Measurements from ENCODE around the gene SP140L.
"Not testable (repeated sequence)": the region's sequence is repeated elsewhere in the genome, so short reads cannot be mapped to it uniquely, and the experiment has no call there.

The SP140L gene

DNA sequence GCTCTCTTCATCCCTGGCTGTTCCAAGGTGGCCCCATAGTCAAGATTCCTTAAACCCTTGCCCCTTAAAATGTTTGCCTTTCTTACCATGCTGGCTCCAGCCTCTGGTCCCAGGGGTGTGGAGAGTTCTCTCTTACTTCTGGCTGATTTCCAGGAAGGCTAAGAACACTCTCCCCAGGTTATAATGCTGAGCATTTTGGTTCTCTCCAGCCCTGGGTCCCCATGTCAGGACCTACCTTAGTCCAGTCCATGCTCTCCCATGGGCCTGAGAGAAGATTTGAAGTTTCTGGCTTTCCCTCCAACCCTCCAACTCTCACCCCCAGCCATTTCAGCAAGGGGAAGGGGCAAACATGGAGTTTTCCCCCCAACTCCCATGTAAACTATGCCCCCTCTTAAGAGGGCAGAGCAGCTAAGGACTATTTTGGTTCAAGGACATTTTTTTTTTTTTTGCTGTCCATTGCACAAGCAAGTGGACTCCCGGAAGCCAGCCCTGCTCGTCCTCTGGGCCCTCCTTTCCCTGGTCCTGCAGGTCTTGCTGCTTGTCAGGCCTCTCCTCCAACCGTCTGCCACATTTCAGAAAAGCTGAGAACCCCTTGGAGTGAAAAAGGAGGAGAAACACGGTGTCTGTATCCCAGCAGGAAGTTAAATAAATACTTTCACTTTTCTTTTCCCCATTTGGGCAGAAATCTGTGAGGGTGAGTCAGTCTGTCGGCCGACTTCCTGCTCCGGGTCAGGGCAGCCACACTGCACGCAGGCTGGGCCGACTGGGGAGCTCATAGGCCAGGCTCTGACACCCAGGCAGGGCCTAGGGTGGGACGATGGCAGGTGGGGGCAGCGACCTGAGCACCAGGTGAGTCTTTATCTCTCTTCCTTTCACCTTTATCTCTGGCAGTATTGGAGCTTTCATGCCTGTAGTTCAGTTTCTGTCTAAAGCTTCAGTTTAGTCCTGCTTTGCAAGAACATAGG is at the start of gene SP140L:
Gene SP140L, plus strand, starts transcription at position 741 of the 965 bp plus-strand sequence. Its CDS starts 77 bp downstream, at position 818.
- peak within 1 kb of the TSS; percentile 84 for H3K9ac ChIP-seq (ENCODE audit: low read length)
- H3K4me1 ChIP-seq (ENCODE audit: control insufficient read depth, insufficient read depth, low read length), result peaks cover 24% of the 10 kb centered on the region
- peaks cover 12% of the 10 kb centered on the region for H3K9me3 ChIP-seq (ENCODE audit: control insufficient read depth, low read length)
- peak within 1 kb of the TSS; percentile 93 for H3K4me3 ChIP-seq (ENCODE audit: low read length)
- no peaks in the 10 kb centered on the region for H3K36me3 ChIP-seq (ENCODE audit: control insufficient read depth, insufficient read depth, low read length, severe bottlenecking)
- DNase-seq (ENCODE audit: low read depth), result peak; percentile 90
- H3K27me3 ChIP-seq (replicated peaks; ENCODE audit: control insufficient read depth, insufficient read depth, low read length), result no peaks in the 10 kb centered on the region

GRCh38 chr2:230282936-230283335 is 44.1 kb upstream of the SP140L start:
- no peak for DNase-seq (ENCODE audit: low read depth)
- H3K9ac ChIP-seq (ENCODE audit: low read length), result no peak overlapping the region
- H3K27me3 ChIP-seq (replicated peaks; ENCODE audit: control insufficient read depth, insufficient read depth, low read length), result no peaks in the 10 kb centered on the region
- peaks cover 11% of the 10 kb centered on the region for H3K9me3 ChIP-seq (ENCODE audit: control insufficient read depth, low read length)
- no peaks in the 10 kb centered on the region for H3K4me1 ChIP-seq (ENCODE audit: control insufficient read depth, insufficient read depth, low read length)
- no peaks in the 10 kb centered on the region for H3K36me3 ChIP-seq (ENCODE audit: control insufficient read depth, insufficient read depth, low read length, severe bottlenecking)
- H3K4me3 ChIP-seq (ENCODE audit: low read length), result no peak overlapping the region

- no peak for DNase-seq (ENCODE audit: low read depth)
- Histone ChIP-seq H3K9ac (ENCODE audit: low read length) (no peak overlapping the region), H3K36me3 (ENCODE audit: control insufficient read depth, insufficient read depth, low read length, severe bottlenecking) (no peaks in the 10 kb centered on the region), H3K4me1 (ENCODE audit: control insufficient read depth, insufficient read depth, low read length) (no peaks in the 10 kb centered on the region), H3K4me3 (ENCODE audit: low read length) (no peak overlapping the region), H3K9me3 (ENCODE audit: control insufficient read depth, low read length) (no peaks in the 10 kb centered on the region), H3K27me3 (replicated peaks; ENCODE audit: control insufficient read depth, insufficient read depth, low read length) (no peaks in the 10 kb centered on the region)
Observed at GRCh38 chr2:230286048-230286447, 40.9 kb upstream of the SP140L start.

DNA sequence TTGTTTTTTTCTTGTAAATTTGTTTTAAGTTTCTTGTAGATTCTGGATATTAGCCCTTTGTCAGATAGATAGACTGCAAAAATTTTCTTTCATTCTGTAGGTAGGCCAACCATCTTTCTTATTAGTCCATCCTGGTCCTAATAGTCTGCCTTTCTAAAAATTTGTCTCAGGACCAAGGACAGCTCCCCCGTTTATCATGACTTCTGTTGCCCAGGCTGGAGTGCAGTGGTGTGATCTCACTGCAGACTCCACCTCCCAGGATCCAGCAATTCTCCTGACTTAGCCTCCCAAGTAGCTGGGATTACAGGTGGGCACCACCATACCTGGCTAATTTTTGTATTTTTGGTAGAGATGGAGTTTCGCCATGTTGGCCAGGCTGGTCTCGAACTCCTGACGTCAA is 37.7 kb upstream of the SP140L start:
- peak; percentile 39 for DNase-seq (ENCODE audit: low read depth)
- not testable (repeated sequence) for H3K4me3 ChIP-seq (ENCODE audit: low read length); H3K36me3 ChIP-seq (ENCODE audit: control insufficient read depth, insufficient read depth, low read length, severe bottlenecking); H3K9me3 ChIP-seq (ENCODE audit: control insufficient read depth, low read length); H3K9ac ChIP-seq (ENCODE audit: low read length); H3K4me1 ChIP-seq (ENCODE audit: control insufficient read depth, insufficient read depth, low read length); H3K27me3 ChIP-seq (replicated peaks; ENCODE audit: control insufficient read depth, insufficient read depth, low read length)

- no peaks in the 10 kb centered on the region for H3K4me1 ChIP-seq (ENCODE audit: control insufficient read depth, insufficient read depth, low read length)
- H3K27me3 ChIP-seq (replicated peaks; ENCODE audit: control insufficient read depth, insufficient read depth, low read length), result peaks cover 2% of the 10 kb centered on the region
- no peak overlapping the region for H3K4me3 ChIP-seq (ENCODE audit: low read length)
- peaks cover 5% of the 10 kb centered on the region for H3K9me3 ChIP-seq (ENCODE audit: control insufficient read depth, low read length)
- no peaks in the 10 kb centered on the region for H3K36me3 ChIP-seq (ENCODE audit: control insufficient read depth, insufficient read depth, low read length, severe bottlenecking)
- no peak for DNase-seq (ENCODE audit: low read depth)
- no peak overlapping the region for H3K9ac ChIP-seq (ENCODE audit: low read length)
Observed at GRCh38 chr2:230295192-230295591, 31.8 kb upstream of the SP140L start.

GRCh38 chr2:230296917-230297316 is 30.1 kb upstream of the SP140L start:
- no peak for DNase-seq (ENCODE audit: low read depth)
- peaks cover 2% of the 10 kb centered on the region for H3K27me3 ChIP-seq (replicated peaks; ENCODE audit: control insufficient read depth, insufficient read depth, low read length)
- no peak overlapping the region for H3K4me3 ChIP-seq (ENCODE audit: low read length)
- no peak overlapping the region for H3K9ac ChIP-seq (ENCODE audit: low read length)
- peaks cover 12% of the 10 kb centered on the region for H3K9me3 ChIP-seq (ENCODE audit: control insufficient read depth, low read length)
- H3K36me3 ChIP-seq (ENCODE audit: control insufficient read depth, insufficient read depth, low read length, severe bottlenecking), result no peaks in the 10 kb centered on the region
- no peaks in the 10 kb centered on the region for H3K4me1 ChIP-seq (ENCODE audit: control insufficient read depth, insufficient read depth, low read length)

- H3K9me3 ChIP-seq (ENCODE audit: control insufficient read depth, low read length), result peaks cover 33% of the 10 kb centered on the region
- H3K27me3 ChIP-seq (replicated peaks; ENCODE audit: control insufficient read depth, insufficient read depth, low read length), result peaks cover 2% of the 10 kb centered on the region
- no peak overlapping the region for H3K4me3 ChIP-seq (ENCODE audit: low read length)
- no peak for DNase-seq (ENCODE audit: low read depth)
- H3K4me1 ChIP-seq (ENCODE audit: control insufficient read depth, insufficient read depth, low read length), result no peaks in the 10 kb centered on the region
- no peaks in the 10 kb centered on the region for H3K36me3 ChIP-seq (ENCODE audit: control insufficient read depth, insufficient read depth, low read length, severe bottlenecking)
- H3K9ac ChIP-seq (ENCODE audit: low read length), result no peak overlapping the region
Observed at GRCh38 chr2:230299618-230300017, 27.4 kb upstream of the SP140L start.

- Histone ChIP-seq H3K9ac (ENCODE audit: low read length) (no peak overlapping the region), H3K4me1 (ENCODE audit: control insufficient read depth, insufficient read depth, low read length) (no peaks in the 10 kb centered on the region), H3K36me3 (ENCODE audit: control insufficient read depth, insufficient read depth, low read length, severe bottlenecking) (no peaks in the 10 kb centered on the region), H3K27me3 (replicated peaks; ENCODE audit: control insufficient read depth, insufficient read depth, low read length) (no peaks in the 10 kb centered on the region), H3K9me3 (ENCODE audit: control insufficient read depth, low read length) (peaks cover 26% of the 10 kb centered on the region), H3K4me3 (ENCODE audit: low read length) (no peak overlapping the region)
- no peak for DNase-seq (ENCODE audit: low read depth)
Observed at GRCh38 chr2:230305416-230306275, 21.3 kb upstream of the SP140L start.

- Histone ChIP-seq H3K9me3 (ENCODE audit: control insufficient read depth, low read length) (peaks cover 26% of the 10 kb centered on the region), H3K36me3 (ENCODE audit: control insufficient read depth, insufficient read depth, low read length, severe bottlenecking) (no peaks in the 10 kb centered on the region), H3K27me3 (replicated peaks; ENCODE audit: control insufficient read depth, insufficient read depth, low read length) (no peaks in the 10 kb centered on the region), H3K9ac (ENCODE audit: low read length) (no peak overlapping the region), H3K4me3 (ENCODE audit: low read length) (no peak overlapping the region), H3K4me1 (ENCODE audit: control insufficient read depth, insufficient read depth, low read length) (no peaks in the 10 kb centered on the region)
- no peak for DNase-seq (ENCODE audit: low read depth)
Observed at GRCh38 chr2:230306474-230306873, 20.5 kb upstream of the SP140L start.

GRCh38 chr2:230307485-230307884 is 19.5 kb upstream of the SP140L start:
- no peak for DNase-seq (ENCODE audit: low read depth)
- Histone ChIP-seq H3K4me1 (ENCODE audit: control insufficient read depth, insufficient read depth, low read length) (no peaks in the 10 kb centered on the region), H3K27me3 (replicated peaks; ENCODE audit: control insufficient read depth, insufficient read depth, low read length) (no peaks in the 10 kb centered on the region), H3K36me3 (ENCODE audit: control insufficient read depth, insufficient read depth, low read length, severe bottlenecking) (no peaks in the 10 kb centered on the region), H3K9ac (ENCODE audit: low read length) (no peak overlapping the region), H3K4me3 (ENCODE audit: low read length) (no peak overlapping the region), H3K9me3 (ENCODE audit: control insufficient read depth, low read length) (peaks cover 20% of the 10 kb centered on the region)

DNA sequence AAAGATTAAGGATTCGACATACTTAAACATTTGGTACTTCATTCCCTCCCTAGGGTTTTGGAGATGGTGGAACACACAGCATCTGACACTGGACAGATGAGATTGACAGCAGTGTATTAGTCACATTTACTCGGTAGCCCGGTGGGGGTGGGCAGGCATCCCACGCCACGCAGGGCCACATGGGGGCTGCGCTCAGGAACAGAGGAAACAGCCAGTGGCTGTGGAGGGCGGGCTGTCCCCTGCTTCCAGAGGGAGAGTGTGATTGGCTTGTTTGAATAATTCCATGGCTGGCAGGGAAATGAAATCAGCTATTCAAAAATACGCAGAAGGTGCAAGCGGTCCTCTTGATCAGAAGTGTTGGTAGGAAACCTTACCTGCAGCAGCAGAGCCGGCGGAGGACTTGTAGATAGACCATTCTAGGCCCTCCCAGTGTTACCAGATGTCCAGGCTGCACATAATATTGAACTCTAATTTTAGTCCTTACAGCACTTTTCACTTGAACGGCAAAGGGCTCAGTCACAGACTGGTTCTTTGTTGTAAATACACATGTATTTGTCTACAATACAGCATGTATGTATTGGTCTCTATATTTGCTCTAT is 18.5 kb upstream of the SP140L start:
- no peak overlapping the region for H3K9ac ChIP-seq (ENCODE audit: low read length)
- H3K4me3 ChIP-seq (ENCODE audit: low read length), result no peak overlapping the region
- no peaks in the 10 kb centered on the region for H3K4me1 ChIP-seq (ENCODE audit: control insufficient read depth, insufficient read depth, low read length)
- H3K36me3 ChIP-seq (ENCODE audit: control insufficient read depth, insufficient read depth, low read length, severe bottlenecking), result no peaks in the 10 kb centered on the region
- H3K27me3 ChIP-seq (replicated peaks; ENCODE audit: control insufficient read depth, insufficient read depth, low read length), result no peaks in the 10 kb centered on the region
- no peak for DNase-seq (ENCODE audit: low read depth)
- peaks cover 11% of the 10 kb centered on the region for H3K9me3 ChIP-seq (ENCODE audit: control insufficient read depth, low read length)

Data from adipocyte (in vitro differentiated cells).